ENCODE data around the gene SHROOM1.

The SHROOM1 gene

DNA sequence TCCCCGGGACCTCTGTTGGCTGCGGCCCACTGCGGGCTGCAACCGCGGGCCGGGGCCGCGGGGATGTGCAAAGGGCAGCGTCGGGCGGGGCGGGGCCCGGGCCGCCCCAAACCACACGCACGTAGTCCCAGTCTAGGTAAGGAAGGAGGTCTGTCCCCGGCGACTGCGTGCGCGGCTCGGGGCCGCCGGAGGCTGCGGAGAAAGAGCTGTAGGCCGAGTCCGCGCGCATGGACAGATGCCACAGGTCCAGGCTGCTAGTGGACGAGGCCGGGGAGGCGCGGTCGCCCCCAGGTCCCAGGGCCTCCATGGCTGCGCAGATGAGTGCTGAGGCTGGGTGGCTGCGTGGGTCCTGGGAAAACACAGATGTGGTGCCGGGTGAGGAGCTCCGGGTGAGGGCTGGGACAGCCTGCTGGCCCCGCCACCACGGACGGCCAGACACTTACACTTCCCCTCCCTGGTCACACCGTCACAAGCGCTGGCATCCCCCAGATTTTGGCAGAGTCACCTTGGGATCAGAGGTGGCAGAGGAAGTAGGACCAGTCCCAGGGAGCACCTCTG, 4.5 kb downstream of the SHROOM1 start:
- peak overlapping the region; percentile 10 for H3K4me3 ChIP-seq (ENCODE audit: low read depth, low read length)
- TF ChIP-seq CTCF (conservative IDR thresholded peaks at IDR 0.05; ENCODE audit: low read depth, low read length) = no peak
- no peak for DNase-seq (ENCODE audit: low read depth)

- DNase-seq (ENCODE audit: low read depth) = no peak
- no peak for TF ChIP-seq CTCF (conservative IDR thresholded peaks at IDR 0.05; ENCODE audit: low read depth, low read length)
Observed at GRCh38 chr5:132825033-132825833, 5.2 kb downstream of the SHROOM1 start.

DNA sequence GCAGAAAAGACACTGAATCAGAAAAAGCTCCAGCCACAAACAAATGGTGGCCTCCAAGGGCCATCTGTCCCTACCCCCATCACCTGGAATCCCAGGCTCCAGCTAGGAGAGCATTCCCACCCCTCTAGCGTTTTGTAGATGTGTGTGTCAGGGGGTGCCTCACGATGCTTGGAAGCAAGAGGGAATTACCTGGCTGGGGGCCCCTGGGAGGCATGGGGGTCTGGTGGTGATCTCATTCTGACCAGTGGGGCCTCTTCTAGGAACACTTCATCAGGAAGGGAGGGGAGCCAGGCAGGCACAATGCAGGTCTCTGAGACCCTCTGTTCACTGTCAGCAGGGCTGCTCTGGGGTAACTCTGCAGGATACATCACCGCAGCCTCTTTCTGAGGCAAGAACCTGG, 6.0 kb downstream of the SHROOM1 start:
- H3K4me3 ChIP-seq (ENCODE audit: low read depth, low read length) = no peak overlapping the region
- no peak for DNase-seq (ENCODE audit: low read depth)
- TF ChIP-seq CTCF (conservative IDR thresholded peaks at IDR 0.05; ENCODE audit: low read depth, low read length) = no peak

More at GRCh38 chr5:132825033-132825833, 5.2 kb downstream of the SHROOM1 start:
- peak overlapping the region; percentile 10 for H3K4me3 ChIP-seq (ENCODE audit: low read depth, low read length)

DNA sequence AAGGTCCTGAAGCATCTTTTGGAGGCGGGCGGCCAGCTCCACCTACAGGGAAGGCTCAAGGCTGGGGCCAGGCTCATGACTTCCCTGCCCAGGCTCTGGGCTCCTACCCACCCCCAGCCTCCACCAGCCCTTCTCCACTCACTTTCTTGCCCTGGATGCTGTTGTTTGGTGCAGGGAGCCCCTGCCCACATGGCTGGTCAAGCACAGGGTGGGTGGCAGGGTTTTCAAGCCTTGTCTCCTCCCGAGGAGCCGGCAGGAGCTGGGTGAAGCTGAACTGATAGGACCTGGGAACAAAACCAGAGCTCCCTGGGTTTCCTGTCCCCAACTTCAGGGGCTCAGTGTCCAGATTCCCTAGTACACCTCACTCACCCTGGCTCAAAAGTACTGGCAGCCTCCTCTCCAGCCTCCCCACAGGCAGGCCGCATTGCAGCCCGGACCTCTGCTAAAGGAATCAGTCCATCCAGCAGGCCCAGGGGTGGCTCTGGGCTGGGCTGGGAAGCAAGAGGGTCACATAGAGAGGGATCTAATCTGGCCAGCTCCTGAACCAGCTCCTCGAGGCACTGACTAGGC, 6.9 kb downstream of the SHROOM1 start:
- no peak for TF ChIP-seq CTCF (conservative IDR thresholded peaks at IDR 0.05; ENCODE audit: low read depth, low read length)
- no peak for DNase-seq (ENCODE audit: low read depth)
- peak overlapping the region; percentile 47 for H3K4me3 ChIP-seq (ENCODE audit: low read depth, low read length)

DNA sequence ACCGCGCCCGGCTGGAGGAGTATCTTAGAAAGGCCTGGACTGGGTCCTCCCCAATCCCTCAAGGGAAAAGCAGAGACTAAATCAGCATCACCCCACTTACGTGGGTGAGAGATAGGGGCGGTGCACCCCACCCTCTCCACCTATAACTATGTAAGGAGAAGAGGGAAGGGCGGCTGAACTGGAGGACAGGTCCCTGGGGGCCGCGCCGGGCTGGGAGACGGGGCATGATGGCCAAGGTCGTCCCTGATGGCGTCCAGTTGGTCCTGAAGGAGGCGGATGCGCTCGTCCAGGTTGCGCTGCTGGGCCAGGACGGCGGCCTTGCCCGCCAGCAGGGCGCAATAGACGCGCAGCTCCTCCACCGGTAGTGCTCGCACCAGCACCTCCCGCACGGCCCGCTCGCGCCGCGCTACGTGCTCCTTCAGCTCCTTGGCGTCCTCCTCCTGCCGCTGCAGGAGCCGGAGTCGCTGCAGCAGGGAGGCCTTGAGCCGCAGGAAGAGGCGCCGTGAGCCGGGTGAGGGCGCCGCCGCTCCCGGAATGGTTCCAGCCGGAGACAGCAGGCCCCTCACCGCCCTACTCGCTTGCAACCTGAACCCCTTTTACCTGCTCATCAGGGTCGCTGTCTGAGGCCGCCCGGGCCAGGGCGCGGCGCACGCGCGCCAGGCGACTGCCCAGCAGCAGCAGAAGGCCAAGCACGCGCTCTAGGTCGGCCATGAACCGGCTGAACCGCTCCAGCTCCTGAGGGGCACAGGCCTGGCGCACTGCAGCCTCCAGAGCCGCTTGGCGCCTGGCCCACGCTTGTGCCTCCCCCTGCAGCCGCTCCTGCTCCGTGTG, 7.6 kb downstream of the SHROOM1 start:
- DNase-seq (ENCODE audit: low read depth) = peak; percentile 57
- H3K4me3 ChIP-seq (ENCODE audit: low read depth, low read length) = peak overlapping the region; percentile 47
- peak; percentile 16 for TF ChIP-seq CTCF (conservative IDR thresholded peaks at IDR 0.05; ENCODE audit: low read depth, low read length)

GRCh38 chr5:132821791-132822190, 8.7 kb downstream of the SHROOM1 start:
- no peak for TF ChIP-seq CTCF (conservative IDR thresholded peaks at IDR 0.05; ENCODE audit: low read depth, low read length)
- no peak for DNase-seq (ENCODE audit: low read depth)
- no peak overlapping the region for H3K4me3 ChIP-seq (ENCODE audit: low read depth, low read length)

All from choroid plexus epithelial cell (primary cell).